HG03139 (cell line): ENCODE results near the gene TMCC1.
"Not testable (repeated sequence)": the region's sequence is repeated elsewhere in the genome, so short reads cannot be mapped to it uniquely, and the experiment has no call there.

ENCODE experiments used
- ATAC-seq: cut with Tn5 transposase; IDR thresholded peaks from one replicate; pipeline ENCODE4 v1.9.1; 2021; ENCODE audit not compliant: unreplicated experiment

TMCC1 gene

GRCh38 chr3:129689036-129689435, 204.5 kb downstream of the TMCC1 start:
- ATAC-seq = no peak

DNA sequence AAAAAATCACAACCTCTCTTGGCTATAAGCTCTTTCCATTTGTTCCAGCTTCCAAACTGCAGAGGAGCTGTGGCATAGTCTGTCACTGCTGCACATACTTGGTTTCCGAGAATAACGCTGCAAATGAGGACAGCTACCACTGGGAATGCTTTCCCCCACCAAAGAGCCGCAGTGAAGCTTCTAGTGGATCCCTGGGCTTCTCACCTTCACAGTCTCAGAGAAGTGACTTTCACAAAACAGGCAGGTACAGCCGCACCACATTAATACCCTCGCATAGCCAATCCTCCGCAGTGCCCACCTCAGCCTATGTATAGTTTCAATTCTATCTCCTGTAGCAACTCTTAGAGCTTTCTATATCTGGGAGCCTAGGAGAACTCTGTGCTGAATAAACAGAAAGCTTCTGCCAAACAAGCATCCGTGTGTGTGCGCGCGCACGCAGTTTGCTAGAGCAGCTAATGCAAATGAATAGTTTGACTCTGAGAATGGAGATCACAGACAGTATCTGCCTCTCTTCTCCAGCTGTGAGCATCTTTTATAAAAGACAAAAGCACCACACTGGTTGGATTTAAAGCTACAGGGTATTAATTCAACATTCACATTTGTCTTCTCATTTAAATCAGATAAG, 205.1 kb downstream of the TMCC1 start:
- no peak for ATAC-seq

DNA sequence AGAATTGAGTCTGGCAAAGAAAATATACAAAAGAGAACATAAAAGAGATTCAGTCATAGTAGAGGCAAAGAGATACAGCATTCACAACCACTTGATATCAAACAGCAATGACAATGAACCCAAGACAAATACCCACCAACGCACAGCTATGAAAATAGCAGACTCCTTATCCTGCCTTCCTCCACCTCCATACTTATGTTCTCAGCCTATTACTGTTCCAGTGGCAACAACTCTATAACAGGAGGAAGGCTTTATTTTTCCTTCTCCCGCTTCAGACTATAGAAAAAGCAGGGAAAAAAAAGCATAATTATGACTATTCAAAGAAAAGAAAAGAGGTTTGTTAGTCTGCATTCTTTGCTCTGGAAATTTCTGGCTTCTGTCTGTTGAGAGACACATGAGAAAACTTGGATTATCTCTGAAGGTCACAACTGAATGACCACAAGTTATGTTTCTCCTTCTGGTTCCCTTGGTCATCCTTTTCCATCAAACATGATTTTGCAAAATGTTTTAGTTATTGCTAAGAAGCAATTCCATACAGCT, 205.9 kb downstream of the TMCC1 start:
- ATAC-seq = no peak

DNA sequence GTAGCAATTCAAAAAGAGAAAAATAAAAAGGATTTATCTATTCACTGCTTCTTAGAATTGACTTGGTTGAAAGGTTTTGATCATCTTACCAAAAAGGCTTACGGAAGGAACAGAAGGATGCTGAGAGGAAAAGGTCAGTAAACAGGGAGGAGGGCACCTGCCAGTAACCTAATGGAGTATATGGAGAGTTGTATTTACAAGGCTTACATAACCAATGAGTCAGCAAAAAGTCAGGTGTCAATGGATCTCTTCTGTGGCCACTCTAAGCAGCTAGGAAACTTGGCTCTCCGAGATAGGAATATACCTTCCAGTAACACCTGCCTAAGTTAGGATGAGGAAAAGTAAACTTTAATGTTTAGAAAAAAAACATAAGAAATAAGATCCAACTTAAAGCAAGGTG, 206.6 kb downstream of the TMCC1 start:
- no peak for ATAC-seq

- no peak for ATAC-seq
Observed at GRCh38 chr3:129684270-129684669, 209.2 kb downstream of the TMCC1 start.

DNA sequence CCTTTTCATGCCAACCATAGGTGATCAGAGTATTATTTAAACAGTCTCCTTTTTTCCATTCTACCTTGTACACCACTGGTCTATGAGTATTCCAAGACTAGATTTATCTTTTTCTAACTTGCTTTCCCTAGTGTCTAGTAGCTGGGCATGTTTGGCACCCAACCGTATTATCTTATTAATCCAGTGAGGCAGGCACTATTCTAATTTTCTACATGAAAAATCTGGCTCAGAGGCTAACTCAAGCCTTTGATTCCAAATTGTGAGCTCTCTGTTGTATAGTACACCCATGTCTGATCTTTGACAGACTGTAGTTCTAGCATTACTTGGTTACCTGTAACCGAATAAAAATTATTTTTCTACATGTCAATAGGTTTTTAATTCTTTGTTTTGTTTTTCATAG, 210.3 kb downstream of the TMCC1 start:
- ATAC-seq = no peak

GRCh38 chr3:129676985-129677384, 216.5 kb downstream of the TMCC1 start:
- ATAC-seq = no peak

DNA sequence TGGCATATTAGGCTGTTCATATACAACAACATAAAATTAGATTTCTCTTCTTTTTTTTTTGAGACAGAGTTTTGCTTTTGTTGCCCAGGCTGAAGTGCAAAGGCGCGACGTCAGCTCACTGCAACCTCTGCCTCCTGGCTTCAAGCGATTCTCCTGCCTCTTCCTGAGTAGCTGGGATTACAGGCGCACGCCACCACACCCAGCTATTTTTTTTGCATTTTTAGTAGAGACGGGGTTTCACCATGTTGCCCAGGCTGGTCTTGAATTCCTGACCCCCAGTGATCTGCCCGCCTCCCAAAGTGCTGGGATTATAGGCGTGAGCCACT, 218.8 kb downstream of the TMCC1 start:
- ATAC-seq = not testable (repeated sequence)

DNA sequence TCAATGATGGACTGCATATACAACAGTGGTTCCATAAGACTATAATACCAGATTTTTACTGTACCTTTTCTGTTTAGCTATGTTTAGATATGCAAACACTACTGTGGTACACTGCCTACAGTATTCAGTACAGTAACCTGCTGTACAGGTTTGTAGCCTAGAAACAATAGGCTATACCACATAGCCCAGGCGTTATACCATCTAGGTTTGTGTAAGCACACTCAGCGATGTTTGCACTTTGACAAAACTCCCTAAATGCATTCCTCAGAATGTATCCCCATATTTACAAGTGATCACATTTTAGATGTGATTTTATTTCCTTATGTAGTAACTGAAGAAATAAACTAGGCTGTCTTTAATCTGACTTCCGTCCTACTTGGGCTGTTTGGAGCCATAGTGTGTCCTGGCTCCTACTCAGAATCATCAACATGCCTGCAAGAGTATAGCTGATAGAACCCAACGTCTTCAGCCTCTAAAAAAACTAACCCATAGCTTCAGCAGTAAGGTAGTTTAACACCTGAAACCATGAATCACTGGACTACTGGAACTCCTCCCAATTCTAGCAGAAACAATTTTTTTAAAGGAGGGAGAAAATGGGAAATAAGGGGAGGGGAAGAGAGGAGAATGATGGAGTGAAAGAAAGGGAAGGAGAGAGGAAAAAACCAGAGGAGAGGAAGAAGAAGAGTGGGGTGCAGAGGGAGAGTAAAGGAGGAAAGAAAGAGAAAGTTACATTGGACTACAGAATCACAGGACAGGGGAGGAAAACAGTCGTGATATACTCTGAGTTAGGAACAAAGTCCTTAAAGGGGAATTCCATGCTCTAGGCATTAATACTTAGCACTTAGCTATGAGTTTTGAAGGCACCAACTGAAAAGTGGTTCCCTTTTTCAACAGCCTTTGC, 219.4 kb downstream of the TMCC1 start:
- no peak for ATAC-seq

GRCh38 chr3:129673012-129673411, 220.5 kb downstream of the TMCC1 start:
- no peak for ATAC-seq

DNA sequence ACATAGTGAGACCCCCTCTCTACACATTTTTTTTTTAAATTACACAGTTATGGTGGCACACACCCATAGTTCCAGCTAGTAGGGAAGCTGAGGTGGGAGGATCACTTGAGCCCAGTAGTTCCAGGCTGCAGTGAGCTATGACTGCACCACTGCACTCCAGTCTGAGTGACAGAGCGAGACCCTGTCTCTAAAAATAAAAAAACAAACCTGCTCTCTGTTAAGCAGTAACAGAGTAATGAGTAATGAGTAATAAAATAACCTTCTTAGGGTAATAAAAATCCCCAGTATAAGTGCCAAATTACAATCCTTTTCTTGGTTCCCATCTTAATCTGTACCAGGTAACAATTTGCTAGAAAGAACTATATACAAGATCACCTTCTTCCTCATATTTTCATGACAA, 221.1 kb downstream of the TMCC1 start:
- no peak for ATAC-seq

- no peak for ATAC-seq
Observed at GRCh38 chr3:129665024-129665768, 228.3 kb downstream of the TMCC1 start.

GRCh38 chr3:129663930-129664646, 229.4 kb downstream of the TMCC1 start:
- no peak for ATAC-seq

- no peak for ATAC-seq
Observed at GRCh38 chr3:129663045-129663446, 230.5 kb downstream of the TMCC1 start.

DNA sequence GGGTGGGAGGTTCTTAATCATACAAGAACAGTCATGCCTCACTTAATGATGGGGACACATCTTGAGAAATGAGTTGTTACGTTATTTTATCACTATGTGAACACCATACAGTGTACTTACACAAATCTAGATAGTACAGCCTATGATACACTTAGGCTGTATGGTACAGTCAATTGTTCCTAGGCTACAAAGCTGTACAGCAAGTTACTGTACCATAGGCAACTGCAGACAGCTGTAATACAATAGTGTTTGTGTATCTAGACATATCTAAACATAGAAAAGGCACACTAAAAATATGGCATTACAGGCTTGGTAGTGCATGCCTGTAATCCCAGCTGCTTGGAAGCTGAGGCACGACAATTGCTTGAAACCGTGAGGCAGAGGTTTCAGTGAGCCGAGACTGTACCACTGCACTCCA, 231.3 kb downstream of the TMCC1 start:
- ATAC-seq = no peak

DNA sequence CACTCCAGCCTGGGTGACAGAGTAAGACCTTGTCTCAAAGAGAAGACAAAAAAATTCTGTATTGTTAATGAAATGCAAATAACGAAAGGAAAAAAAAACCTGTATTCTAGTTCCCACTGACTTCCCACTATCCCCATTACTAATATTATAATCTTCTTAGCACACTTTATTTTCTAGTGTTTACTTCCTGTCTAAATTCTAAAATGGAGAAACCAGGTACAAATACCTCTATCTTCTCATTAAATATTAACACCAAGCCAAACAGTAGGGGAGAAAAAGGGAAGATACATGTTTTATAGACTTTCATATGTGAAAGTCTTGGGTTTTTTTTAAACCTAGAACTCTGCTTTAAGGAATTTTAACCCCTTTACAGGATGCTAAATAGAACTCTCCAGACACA, 231.7 kb downstream of the TMCC1 start:
- ATAC-seq = no peak

DNA sequence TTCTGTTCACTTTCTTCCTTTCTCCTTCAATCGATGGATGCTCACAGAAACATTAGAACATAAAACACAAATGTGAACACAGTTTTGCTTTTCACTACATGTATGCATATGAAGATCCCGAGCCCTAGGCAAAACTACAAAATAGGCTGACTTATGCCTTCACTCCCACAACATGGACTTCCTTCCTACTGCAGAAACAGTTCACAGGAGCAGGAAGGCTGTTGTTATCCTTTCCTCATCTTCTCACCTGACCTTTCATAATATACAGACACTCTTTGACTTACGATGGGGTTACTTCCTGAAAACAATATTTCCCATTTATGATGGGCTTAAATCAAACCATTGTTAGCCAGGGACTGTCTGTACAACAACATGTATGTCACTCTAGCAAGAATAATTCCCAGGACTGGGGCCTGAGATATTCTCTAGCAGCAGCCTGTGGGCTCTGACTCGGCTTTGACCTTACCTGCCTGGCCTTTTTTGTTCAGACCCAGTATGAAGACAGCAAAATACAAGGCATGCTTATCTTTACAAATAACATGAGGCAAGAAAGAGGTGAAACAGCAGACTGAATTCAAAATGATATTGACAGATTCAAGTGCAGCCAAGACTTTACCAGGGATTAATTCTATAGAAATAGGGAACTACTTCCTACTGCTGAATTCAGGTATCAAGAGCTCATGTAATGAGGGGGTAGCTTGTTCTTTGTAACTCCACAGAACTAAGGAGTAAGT, 235.2 kb downstream of the TMCC1 start:
- ATAC-seq = no peak

DNA sequence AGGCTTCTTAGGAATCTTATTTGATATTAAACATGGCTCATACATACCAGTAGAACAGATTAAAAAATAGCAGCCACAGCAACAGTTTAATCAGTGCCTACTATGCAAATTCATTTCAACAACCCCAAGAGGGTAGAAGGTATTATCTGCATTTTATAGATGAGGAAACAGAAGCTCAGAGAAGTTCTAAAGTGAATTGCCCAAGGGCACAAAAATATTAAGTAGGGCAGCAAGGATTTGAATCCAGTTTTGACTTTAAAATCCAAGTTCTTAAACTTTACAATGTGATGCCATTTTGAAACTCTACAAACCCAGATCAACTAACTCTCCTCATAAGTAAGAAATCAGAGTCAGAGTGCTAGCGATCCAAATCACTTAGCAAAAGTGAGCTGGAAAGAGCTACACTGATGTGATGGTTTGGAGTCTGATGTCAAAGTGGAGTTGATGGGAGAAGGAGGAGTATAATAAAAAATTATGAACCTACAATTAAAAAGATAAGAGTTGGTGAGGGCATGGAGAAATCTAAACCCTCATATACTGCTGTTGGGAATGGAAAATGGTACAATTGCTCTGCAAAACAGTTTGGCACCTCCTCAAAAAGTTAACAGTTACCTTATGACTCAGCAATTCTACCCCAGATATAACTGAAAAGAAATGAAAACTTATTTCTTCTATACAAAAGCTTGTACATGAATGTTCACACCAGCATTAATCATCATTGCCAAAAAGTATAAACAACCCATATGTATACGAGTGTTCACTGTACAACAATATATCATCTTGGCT, 236.1 kb downstream of the TMCC1 start:
- ATAC-seq = no peak

GRCh38 chr3:129656659-129657247, 236.8 kb downstream of the TMCC1 start:
- ATAC-seq = no peak
